Kidney epithelial cell (primary cell): Measurements from ENCODE around the gene DSCAML1. TPM values are rescaled to one million over a fixed set of nuclear protein-coding genes. Genes with fewer than 3 reads are reported as not detected.
A peak's percentile ranks its signal among the peaks of the same experiment; 100 is the strongest.

Experiments
- DNase-seq: peaks from one replicate; pipeline ENCODE4 v3.0.0-alpha.2; 2010; ENCODE audit warnings: low read depth
- H3K27me3 ChIP-seq: 2 replicates; pipeline ENCODE4 v1.6.0; 2011; ENCODE audit warnings: low read length; ENCODE audit not compliant: control insufficient read depth, insufficient read depth
- H3K36me3 ChIP-seq: 2 replicates; pipeline ENCODE4 v1.5.1; 2011; ENCODE audit warnings: low read length; ENCODE audit not compliant: control insufficient read depth, insufficient read depth
- H3K4me3 ChIP-seq: 2 replicates; pipeline ENCODE4 v1.5.1; 2011; ENCODE audit warnings: low read depth, mild to moderate bottlenecking, control low read depth, low read length
- total RNA-seq: library from RNA; depleted of rRNA; stranded (reverse); fragments of >200 nt; gene quantifications from 2 replicates; pipeline ENCODE4 v1.2.3, GENCODE V29; 2015
- TF ChIP-seq, protein P1 (sequence below): IDR thresholded peaks from 2 replicates; pipeline ENCODE4 v1.5.1; 2011; ENCODE audit warnings: mild to moderate bottlenecking, moderate library complexity, low read length, control low read depth, inconsistent platforms; ENCODE audit not compliant: insufficient read depth, poor library complexity, severe bottlenecking

Gene DSCAML1
- total RNA-seq, 1 donor from 2014 or later: 3.1 TPM

GRCh38 chr11:117479372-117479771 lies 317.6 kb downstream of the DSCAML1 start:
- TF ChIP-seq, protein P1, sequence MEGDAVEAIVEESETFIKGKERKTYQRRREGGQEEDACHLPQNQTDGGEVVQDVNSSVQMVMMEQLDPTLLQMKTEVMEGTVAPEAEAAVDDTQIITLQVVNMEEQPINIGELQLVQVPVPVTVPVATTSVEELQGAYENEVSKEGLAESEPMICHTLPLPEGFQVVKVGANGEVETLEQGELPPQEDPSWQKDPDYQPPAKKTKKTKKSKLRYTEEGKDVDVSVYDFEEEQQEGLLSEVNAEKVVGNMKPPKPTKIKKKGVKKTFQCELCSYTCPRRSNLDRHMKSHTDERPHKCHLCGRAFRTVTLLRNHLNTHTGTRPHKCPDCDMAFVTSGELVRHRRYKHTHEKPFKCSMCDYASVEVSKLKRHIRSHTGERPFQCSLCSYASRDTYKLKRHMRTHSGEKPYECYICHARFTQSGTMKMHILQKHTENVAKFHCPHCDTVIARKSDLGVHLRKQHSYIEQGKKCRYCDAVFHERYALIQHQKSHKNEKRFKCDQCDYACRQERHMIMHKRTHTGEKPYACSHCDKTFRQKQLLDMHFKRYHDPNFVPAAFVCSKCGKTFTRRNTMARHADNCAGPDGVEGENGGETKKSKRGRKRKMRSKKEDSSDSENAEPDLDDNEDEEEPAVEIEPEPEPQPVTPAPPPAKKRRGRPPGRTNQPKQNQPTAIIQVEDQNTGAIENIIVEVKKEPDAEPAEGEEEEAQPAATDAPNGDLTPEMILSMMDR: peak; percentile 16
- Histone ChIP-seq H3K36me3 (no peaks in the 10 kb centered on the region), H3K27me3 (peaks cover 26% of the 10 kb centered on the region), H3K4me3 (no peak overlapping the region)
- no peak for DNase-seq

- no peak for DNase-seq
- H3K4me3 ChIP-seq: no peak overlapping the region
- H3K27me3 ChIP-seq: peaks cover 26% of the 10 kb centered on the region
- TF ChIP-seq, protein P1: no peak
- H3K36me3 ChIP-seq: no peaks in the 10 kb centered on the region
Observed at GRCh38 chr11:117478926-117479325, 318.1 kb downstream of the DSCAML1 start.

GRCh38 chr11:117478126-117478860 lies 318.7 kb downstream of the DSCAML1 start:
- DNase-seq: no peak
- TF ChIP-seq, protein P1: no peak
- Histone ChIP-seq H3K36me3 (no peaks in the 10 kb centered on the region), H3K27me3 (peaks cover 23% of the 10 kb centered on the region), H3K4me3 (no peak overlapping the region)

DNA sequence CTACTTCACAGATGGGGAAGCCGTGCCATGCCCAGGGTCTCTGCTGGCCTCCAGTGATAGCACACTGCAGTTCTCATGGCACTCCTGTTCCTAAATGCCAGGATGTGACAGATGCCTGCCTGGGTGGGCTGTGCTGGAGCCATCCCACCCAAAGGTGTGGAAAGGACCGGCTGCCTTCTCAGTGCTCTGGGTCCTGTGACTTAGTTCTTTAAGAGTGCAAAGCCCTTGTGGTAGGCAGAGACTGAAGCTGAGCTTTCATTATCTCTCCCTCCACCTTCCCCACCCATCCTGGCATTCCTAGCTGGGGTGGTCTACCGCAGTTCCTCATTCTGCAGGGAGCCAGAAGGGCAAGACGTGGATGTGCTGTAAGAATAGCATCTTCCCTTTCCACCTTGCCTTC lies 319.3 kb downstream of the DSCAML1 start:
- no peak for DNase-seq
- Histone ChIP-seq H3K27me3 (peaks cover 17% of the 10 kb centered on the region), H3K4me3 (no peak overlapping the region), H3K36me3 (no peaks in the 10 kb centered on the region)
- TF ChIP-seq, protein P1: no peak

DNA sequence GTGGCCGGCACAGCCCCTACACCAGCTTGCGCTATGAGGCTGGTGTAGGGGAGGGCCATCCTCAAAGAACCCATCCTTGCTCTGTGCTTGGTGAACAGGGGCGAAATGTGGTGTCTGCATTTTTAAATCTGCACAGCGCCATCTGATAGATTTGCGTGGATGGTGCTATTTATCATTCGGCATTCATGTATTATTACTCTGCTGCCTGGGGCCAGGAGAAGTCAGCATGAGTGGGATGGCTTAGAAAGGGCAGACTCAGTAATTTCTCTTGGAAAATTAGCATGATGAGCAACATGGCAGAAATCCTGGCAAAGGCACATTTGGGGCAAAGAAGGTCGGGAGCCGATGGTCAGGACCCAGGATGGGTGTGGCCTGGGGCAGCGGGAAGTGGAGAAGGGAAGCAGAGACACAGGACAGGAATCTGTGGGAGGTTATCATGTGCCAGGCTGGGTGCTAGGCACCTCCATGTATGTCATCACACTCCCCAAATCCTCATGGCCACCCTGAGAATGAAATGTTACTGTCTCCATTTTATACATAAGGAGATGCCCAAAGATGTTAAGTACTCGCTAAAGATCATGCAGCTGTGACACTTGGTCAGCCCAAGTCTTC lies 320.4 kb downstream of the DSCAML1 start:
- TF ChIP-seq, protein P1: no peak
- H3K4me3 ChIP-seq: no peak overlapping the region
- no peaks in the 10 kb centered on the region for H3K36me3 ChIP-seq
- H3K27me3 ChIP-seq: peaks cover 23% of the 10 kb centered on the region
- no peak for DNase-seq
